GM13976 (cell line): ENCODE data around the gene REXO4.

Experiments
- DNase-seq: peaks from one replicate; pipeline ENCODE4 v3.0.0; 2012; ENCODE audit warnings: low spot score
- in situ Hi-C: fragments of 300-500 bp; cut with MboI; formaldehyde crosslinking; loops from one replicate; pipeline ENCODE4 v1.12.0; 2022; ENCODE audit warnings: low sequenced_read_pairs, mixed read lengths, inconsistent platforms; ENCODE audit not compliant: unreplicated experiment
- TF ChIP-seq, protein P1 (sequence below): IDR thresholded peaks from 2 replicates; pipeline ENCODE4 v1.5.1; 2012; ENCODE audit warnings: borderline replicate concordance, mild to moderate bottlenecking; ENCODE audit not compliant: insufficient read depth; ENCODE audit errors: extremely low read depth, missing control alignments, control extremely low read depth

REXO4 gene

DNA sequence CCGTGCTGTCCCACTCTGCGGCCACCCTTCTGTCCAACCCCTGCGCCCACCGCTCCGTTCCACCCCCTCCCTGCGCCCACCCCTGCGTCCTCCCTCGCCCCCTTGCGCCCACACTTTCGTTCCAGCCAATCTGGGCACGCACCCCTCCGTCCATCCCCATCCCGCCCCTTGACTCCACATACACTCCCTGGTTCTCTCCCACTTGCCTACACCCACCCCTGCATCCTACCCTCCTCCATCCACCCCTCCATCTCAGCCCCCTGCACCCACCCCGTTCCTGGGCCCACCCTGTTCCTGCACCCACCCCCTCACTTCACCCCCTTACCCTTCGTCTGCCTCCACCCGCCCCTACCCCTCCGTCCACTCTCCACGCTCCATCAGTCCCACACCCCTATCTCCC lies 11.4 kb upstream of the REXO4 start:
- in situ Hi-C loops: no loop called here
- DNase-seq: peak; percentile 53
- TF ChIP-seq, protein P1, sequence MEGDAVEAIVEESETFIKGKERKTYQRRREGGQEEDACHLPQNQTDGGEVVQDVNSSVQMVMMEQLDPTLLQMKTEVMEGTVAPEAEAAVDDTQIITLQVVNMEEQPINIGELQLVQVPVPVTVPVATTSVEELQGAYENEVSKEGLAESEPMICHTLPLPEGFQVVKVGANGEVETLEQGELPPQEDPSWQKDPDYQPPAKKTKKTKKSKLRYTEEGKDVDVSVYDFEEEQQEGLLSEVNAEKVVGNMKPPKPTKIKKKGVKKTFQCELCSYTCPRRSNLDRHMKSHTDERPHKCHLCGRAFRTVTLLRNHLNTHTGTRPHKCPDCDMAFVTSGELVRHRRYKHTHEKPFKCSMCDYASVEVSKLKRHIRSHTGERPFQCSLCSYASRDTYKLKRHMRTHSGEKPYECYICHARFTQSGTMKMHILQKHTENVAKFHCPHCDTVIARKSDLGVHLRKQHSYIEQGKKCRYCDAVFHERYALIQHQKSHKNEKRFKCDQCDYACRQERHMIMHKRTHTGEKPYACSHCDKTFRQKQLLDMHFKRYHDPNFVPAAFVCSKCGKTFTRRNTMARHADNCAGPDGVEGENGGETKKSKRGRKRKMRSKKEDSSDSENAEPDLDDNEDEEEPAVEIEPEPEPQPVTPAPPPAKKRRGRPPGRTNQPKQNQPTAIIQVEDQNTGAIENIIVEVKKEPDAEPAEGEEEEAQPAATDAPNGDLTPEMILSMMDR: no peak

GRCh38 chr9:133428617-133429101 lies 10.8 kb upstream of the REXO4 start:
- DNase-seq: peak; percentile 86
- in situ Hi-C loops: no loop called here
- TF ChIP-seq, protein P1: no peak

DNA sequence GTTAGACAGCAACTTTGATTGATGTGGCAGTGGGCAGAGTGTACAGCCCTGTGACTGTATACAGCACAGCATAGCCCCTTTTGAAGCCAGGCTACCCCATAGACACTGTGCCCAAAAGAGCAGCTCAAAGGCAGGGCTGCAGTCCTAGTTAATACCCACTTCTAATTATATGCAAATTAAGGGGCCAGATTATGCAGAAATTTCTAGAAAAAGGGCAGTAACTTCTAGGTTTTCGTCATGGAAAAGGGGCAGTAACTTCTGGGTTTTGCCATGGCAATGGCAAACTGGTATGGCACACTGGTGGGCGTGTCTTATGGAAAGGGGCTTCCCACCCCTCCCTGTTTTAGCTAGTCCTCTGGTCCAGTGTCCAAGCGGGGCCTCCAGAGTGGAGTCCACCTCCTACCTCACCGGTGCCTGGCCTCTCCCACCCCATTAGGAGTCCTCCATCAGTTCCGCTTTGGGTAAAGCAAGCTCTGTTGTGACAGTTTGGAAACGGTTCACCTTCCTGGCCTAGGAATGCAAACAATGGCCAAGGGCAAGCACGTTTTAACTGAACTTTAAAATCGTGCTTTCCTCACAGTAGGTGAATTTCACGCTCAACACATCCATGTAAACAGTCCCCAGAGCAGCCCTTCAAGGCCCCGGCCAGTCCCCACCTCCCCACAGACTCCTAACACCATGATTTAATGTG lies 10.0 kb upstream of the REXO4 start:
- no peak for DNase-seq
- TF ChIP-seq, protein P1: no peak
- in situ Hi-C loops: no loop called here

DNA sequence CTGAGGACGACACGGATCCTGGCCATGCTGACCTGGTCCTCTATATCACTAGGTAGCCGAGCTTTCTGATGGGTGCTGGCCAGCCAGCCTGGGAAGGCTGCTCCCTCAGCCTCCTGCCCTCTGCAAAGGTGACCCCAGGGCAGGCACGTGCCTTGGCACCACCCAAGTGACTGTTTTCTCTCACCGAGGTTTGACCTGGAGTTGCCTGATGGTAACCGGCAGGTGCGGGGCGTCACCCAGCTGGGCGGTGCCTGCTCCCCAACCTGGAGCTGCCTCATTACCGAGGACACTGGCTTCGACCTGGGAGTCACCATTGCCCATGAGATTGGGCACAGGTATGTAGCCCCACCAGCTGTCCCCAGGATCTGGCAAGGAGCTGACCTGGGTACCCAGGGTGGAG lies 8.2 kb upstream of the REXO4 start:
- in situ Hi-C loops: no loop called here
- TF ChIP-seq, protein P1: no peak
- no peak for DNase-seq

DNA sequence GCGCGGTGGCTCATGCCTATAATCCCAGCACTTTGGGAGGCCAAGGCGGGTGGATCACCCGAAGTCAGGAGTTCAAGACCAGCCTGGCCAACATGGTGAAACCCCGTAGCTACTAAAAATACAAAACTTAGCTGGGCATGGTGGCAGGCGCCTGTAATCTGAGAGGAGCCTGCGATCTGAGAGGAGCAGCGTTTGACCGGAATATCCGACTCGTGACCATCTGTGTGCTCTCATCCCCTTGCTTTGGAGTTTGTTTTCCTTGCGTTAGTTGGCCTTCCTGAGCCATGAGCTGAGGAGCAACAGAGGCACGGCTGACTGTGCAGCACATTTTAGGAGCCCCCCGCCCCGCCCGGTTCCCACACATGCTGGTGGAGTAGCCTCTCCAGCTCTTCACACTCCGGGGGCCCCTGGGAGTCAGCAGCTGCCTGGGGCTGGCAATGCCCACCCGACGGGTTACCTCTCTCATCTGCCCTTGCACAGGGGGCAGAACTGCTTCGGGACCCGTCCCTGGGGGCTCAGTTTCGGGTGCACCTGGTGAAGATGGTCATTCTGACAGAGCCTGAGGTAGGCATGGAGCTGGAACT lies 7.3 kb upstream of the REXO4 start:
- TF ChIP-seq, protein P1: no peak
- DNase-seq: no peak
- in situ Hi-C loops: no loop called here

DNA sequence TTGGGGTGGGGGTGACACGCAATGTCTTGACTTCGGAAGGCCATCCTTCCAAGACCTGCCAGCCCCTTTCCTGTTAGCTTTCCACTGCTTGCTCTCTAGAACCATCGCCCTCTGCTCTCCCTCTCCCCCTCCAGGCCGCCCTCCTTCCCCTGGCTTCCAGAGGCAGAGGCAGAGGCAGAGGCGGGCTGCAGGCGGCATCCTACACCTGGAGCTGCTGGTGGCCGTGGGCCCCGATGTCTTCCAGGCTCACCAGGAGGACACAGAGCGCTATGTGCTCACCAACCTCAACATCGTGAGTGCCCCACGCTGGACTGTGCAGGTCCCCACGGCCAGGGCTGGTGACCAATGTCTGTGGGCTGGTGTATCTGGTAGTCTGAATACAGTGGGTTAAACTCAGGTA lies 6.4 kb upstream of the REXO4 start:
- TF ChIP-seq, protein P1: no peak
- no peak for DNase-seq
- in situ Hi-C loops: no loop called here
